Endothelial cell of umbilical vein (primary cell): ENCODE results near the gene RIOK1.

ENCODE experiments used
- CTCF ChIP-seq, 2 donors: IDR thresholded peaks; 1 replicate in 1 of 2; 2 replicates in 1 of 2; pipeline ENCODE4 v1.5.1; 2011; ENCODE audit warnings: low read length in 2 of 2, mild to moderate bottlenecking in 2 of 2, moderate library complexity in 2 of 2, control low read depth in 1 of 2, inconsistent platforms in 1 of 2, low read depth in 1 of 2; ENCODE audit not compliant: insufficient read depth in 1 of 2; ENCODE audit errors: extremely low read depth in 1 of 2
- POLR2AphosphoS5 ChIP-seq: IDR thresholded peaks from 2 replicates; pipeline ENCODE4 v1.6.1; 2012; ENCODE audit warnings: low read depth, mild to moderate bottlenecking, control low read depth, low read length, moderate library complexity; ENCODE audit not compliant: insufficient read depth
- TF ChIP-seq, protein P1 (sequence below): IDR thresholded peaks from 2 replicates; pipeline ENCODE4 v1.6.1; 2011; ENCODE audit not compliant: insufficient read depth, insufficient read length

- TF ChIP-seq CTCF (IDR thresholded peaks at IDR 0.05; ENCODE audit: extremely low read depth in 1 of 2, insufficient read depth in 1 of 2, low read depth in 1 of 2, low read length in 2 of 2): no peak
- no peak for TF ChIP-seq POLR2AphosphoS5
- TF ChIP-seq, protein P1, sequence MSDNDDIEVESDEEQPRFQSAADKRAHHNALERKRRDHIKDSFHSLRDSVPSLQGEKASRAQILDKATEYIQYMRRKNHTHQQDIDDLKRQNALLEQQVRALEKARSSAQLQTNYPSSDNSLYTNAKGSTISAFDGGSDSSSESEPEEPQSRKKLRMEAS: no peak
Observed at GRCh38 chr6:7431313-7431673, 41.7 kb downstream of the RIOK1 start.
